DOHH2 (cell line): ENCODE results near the gene ACTA2.

Source experiments
- H3F3A ChIP-seq: fragments of 200-600 bp; sonication (generic), shearing (Covaris generic); 2 replicates; pipeline ENCODE4 v1.6.0; 2016; ENCODE audit warnings: antibody characterized with exemption, mild to moderate bottlenecking; ENCODE audit not compliant: control insufficient read depth, insufficient read depth
- H3K27ac ChIP-seq: fragments of 200-600 bp; sonication (generic); 2 replicates; pipeline ENCODE4 v1.5.1; 2014; ENCODE audit warnings: low read depth, mild to moderate bottlenecking, low read length, moderate library complexity
- H3K27me3 ChIP-seq: fragments of 200-600 bp; sonication (generic); 2 replicates; pipeline ENCODE4 v1.6.1; 2014; ENCODE audit warnings: mild to moderate bottlenecking, low read length, mixed read lengths; ENCODE audit not compliant: control insufficient read depth
- H3K36me3 ChIP-seq: fragments of 200-600 bp; sonication (generic); 2 replicates; pipeline ENCODE4 v1.6.1; 2014; ENCODE audit warnings: mild to moderate bottlenecking, low read length, moderate library complexity, mixed read lengths; ENCODE audit not compliant: control insufficient read depth
- H3K4me1 ChIP-seq: fragments of 200-600 bp; sonication (generic); 2 replicates; pipeline ENCODE4 v1.6.1; 2014; ENCODE audit warnings: mild to moderate bottlenecking, low read length, mixed read lengths; ENCODE audit not compliant: control insufficient read depth
- H3K4me2 ChIP-seq: fragments of 200-600 bp; sonication (generic); 2 replicates; pipeline ENCODE4 v1.6.0; 2014; ENCODE audit warnings: mild to moderate bottlenecking, low read length, moderate library complexity
- H3K4me3 ChIP-seq: fragments of 200-600 bp; sonication (generic); 2 replicates; pipeline ENCODE4 v1.5.1; 2014; ENCODE audit warnings: mild to moderate bottlenecking, low read length, mixed read lengths
- H3K79me2 ChIP-seq: fragments of 200-600 bp; sonication (generic); 2 replicates; pipeline ENCODE4 v1.6.1; 2014; ENCODE audit warnings: mild to moderate bottlenecking, low read length, mixed read lengths; ENCODE audit not compliant: control insufficient read depth
- H3K9me2 ChIP-seq: fragments of 200-600 bp; sonication (generic); replicated peaks from 2 replicates; pipeline ENCODE4 v1.6.1; 2014; ENCODE audit warnings: mild to moderate bottlenecking, low read length, mixed read lengths; ENCODE audit not compliant: control insufficient read depth
- H3K9me3 ChIP-seq: fragments of 200-600 bp; sonication (generic); 2 replicates; pipeline ENCODE4 v1.6.1; 2014; ENCODE audit warnings: antibody characterized with exemption, low read length, mixed read lengths; ENCODE audit not compliant: control insufficient read depth, insufficient read depth
- H4K20me1 ChIP-seq: fragments of 200-600 bp; sonication (generic); 2 replicates; pipeline ENCODE4 v1.6.0; 2014; ENCODE audit warnings: low read depth, mild to moderate bottlenecking, antibody characterized with exemption, low read length, moderate library complexity; ENCODE audit not compliant: control insufficient read depth, insufficient read depth
- CTCF ChIP-seq: fragments of 200-600 bp; sonication (generic); IDR thresholded peaks from one replicate; pipeline ENCODE4 v1.5.1; 2014; ENCODE audit warnings: antibody characterized with exemption, mild to moderate bottlenecking, low read depth, low read length; ENCODE audit not compliant: poor library complexity, severe bottlenecking
- EZH2phosphoT487 ChIP-seq: fragments of 200-600 bp; sonication (generic); IDR thresholded peaks from 2 replicates; pipeline ENCODE4 v1.6.1; 2017; ENCODE audit warnings: borderline replicate concordance, mild to moderate bottlenecking, antibody characterized with exemption, low read length, moderate library complexity, mixed read lengths

ACTA2 gene

GRCh38 chr10:88913127-88913526, 39.4 kb downstream of the ACTA2 start:
- Histone ChIP-seq H3K79me2 (no peaks in the 10 kb centered on the region), H3K4me1 (no peaks in the 10 kb centered on the region), H3K9me3 (no peaks in the 10 kb centered on the region), H3K27me3 (no peaks in the 10 kb centered on the region), H3K9me2 (no peaks in the 10 kb centered on the region), H3K4me3 (no peak overlapping the region), H3K4me2 (no peak overlapping the region), H3F3A (no peaks in the 10 kb centered on the region), H3K36me3 (peaks cover 24% of the 10 kb centered on the region), H3K27ac (no peak overlapping the region), H4K20me1 (no peaks in the 10 kb centered on the region)
- TF ChIP-seq EZH2phosphoT487 (no peak), CTCF (no peak)

- Histone ChIP-seq H3F3A (no peaks in the 10 kb centered on the region; the same call in 1 of the 2 replicates), H3K27ac (no peak overlapping the region), H3K79me2 (no peaks in the 10 kb centered on the region), H3K4me2 (no peak overlapping the region), H3K36me3 (peaks cover 30% of the 10 kb centered on the region), H3K4me3 (no peak overlapping the region), H3K9me2 (no peaks in the 10 kb centered on the region), H3K4me1 (no peaks in the 10 kb centered on the region), H4K20me1 (no peaks in the 10 kb centered on the region), H3K27me3 (no peaks in the 10 kb centered on the region), H3K9me3 (no peaks in the 10 kb centered on the region)
- TF ChIP-seq CTCF (no peak), EZH2phosphoT487 (no peak)
Observed at GRCh38 chr10:88911851-88912250, 40.7 kb downstream of the ACTA2 start.

GRCh38 chr10:88911116-88911515, 41.5 kb downstream of the ACTA2 start:
- no peaks in the 10 kb centered on the region for H3K9me3 ChIP-seq
- no peak overlapping the region for H3K27ac ChIP-seq
- no peaks in the 10 kb centered on the region for H3K4me1 ChIP-seq
- H3K27me3 ChIP-seq = no peaks in the 10 kb centered on the region
- TF ChIP-seq EZH2phosphoT487 = no peak
- no peaks in the 10 kb centered on the region for H4K20me1 ChIP-seq
- H3K79me2 ChIP-seq = no peaks in the 10 kb centered on the region
- peaks cover 33% of the 10 kb centered on the region for H3K36me3 ChIP-seq
- no peak overlapping the region for H3K4me3 ChIP-seq
- no peaks in the 10 kb centered on the region; the same call in 1 of the 2 replicates for H3F3A ChIP-seq
- no peak overlapping the region for H3K4me2 ChIP-seq
- H3K9me2 ChIP-seq = no peaks in the 10 kb centered on the region

- no peak for TF ChIP-seq EZH2phosphoT487
- no peak for TF ChIP-seq CTCF
- Histone ChIP-seq H4K20me1 (no peaks in the 10 kb centered on the region), H3K4me1 (no peaks in the 10 kb centered on the region), H3K79me2 (no peaks in the 10 kb centered on the region), H3K4me2 (no peak overlapping the region), H3K4me3 (no peak overlapping the region), H3K27ac (no peak overlapping the region), H3K9me3 (no peaks in the 10 kb centered on the region), H3K36me3 (peaks cover 54% of the 10 kb centered on the region), H3K27me3 (no peaks in the 10 kb centered on the region), H3F3A (no peaks in the 10 kb centered on the region; the same call in 1 of the 2 replicates), H3K9me2 (no peaks in the 10 kb centered on the region)
Observed at GRCh38 chr10:88908194-88908593, 44.4 kb downstream of the ACTA2 start.
